ENCODE data around the gene SYT17. TPM values are rescaled to one million over a fixed set of nuclear protein-coding genes. Genes with fewer than 3 reads are reported as not detected.

SYT17 gene
- polyA plus RNA-seq, 3 donors, result 0.81 to 4.9 (median 1.1) TPM

DNA sequence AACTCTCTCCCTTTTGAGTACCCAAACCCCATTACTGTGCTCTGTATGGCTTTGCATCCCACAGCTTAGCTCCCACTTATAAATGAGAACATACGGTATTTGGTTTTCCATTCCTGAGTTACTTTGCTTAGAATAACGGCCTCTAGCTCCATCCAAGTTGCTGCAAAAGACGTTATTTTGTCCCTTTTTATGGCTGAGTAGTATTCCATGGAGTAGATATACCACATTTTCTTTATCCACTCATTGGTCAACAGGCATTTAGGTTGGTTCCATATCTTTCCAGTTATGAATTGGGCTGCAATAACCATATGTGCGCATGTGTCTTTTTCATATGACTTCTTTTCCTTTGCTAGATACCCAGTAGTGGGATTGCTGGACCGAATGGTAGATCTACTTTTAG is 19.9 kb upstream of the SYT17 start:
- H3K27me3 Mint-ChIP-seq (ENCODE audit: low read depth in 3 of 3), result peaks cover 4 to 15% (median 9%) of the 10 kb centered on the region in 3 donors
- TF ChIP-seq, protein P1, sequence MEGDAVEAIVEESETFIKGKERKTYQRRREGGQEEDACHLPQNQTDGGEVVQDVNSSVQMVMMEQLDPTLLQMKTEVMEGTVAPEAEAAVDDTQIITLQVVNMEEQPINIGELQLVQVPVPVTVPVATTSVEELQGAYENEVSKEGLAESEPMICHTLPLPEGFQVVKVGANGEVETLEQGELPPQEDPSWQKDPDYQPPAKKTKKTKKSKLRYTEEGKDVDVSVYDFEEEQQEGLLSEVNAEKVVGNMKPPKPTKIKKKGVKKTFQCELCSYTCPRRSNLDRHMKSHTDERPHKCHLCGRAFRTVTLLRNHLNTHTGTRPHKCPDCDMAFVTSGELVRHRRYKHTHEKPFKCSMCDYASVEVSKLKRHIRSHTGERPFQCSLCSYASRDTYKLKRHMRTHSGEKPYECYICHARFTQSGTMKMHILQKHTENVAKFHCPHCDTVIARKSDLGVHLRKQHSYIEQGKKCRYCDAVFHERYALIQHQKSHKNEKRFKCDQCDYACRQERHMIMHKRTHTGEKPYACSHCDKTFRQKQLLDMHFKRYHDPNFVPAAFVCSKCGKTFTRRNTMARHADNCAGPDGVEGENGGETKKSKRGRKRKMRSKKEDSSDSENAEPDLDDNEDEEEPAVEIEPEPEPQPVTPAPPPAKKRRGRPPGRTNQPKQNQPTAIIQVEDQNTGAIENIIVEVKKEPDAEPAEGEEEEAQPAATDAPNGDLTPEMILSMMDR (IDR thresholded peaks at IDR 0.05), result no peak
- no peaks in the 10 kb centered on the region for H3K36me3 ChIP-seq (replicated peaks in 1 of 2; ENCODE audit: control insufficient read depth in 1 of 2, insufficient read depth in 2 of 2, low read length in 2 of 2)
- H3K9ac ChIP-seq (ENCODE audit: insufficient read depth, low read length, poor library complexity, severe bottlenecking), result no peak overlapping the region
- 100% methylated on average over 1 of the region's 5 CpGs for WGBS (ENCODE audit: insufficient coverage)
- peaks cover 6% of the 10 kb centered on the region for H3K4me1 Mint-ChIP-seq
- H4K20me1 ChIP-seq (ENCODE audit: insufficient read depth, low read length), result no peaks in the 10 kb centered on the region
- H3K9me3 Mint-ChIP-seq, result peaks cover 3 to 20% (median 10%) of the 10 kb centered on the region in 7 donors
- H3K4me3 Mint-ChIP-seq, result no peak overlapping the region
- H3K79me2 ChIP-seq (ENCODE audit: insufficient read depth, low read length), result no peaks in the 10 kb centered on the region
- H3K27me3 ChIP-seq (ENCODE audit: control insufficient read depth in 2 of 2, insufficient read depth in 2 of 2, low read length in 2 of 2), result no peaks in the 10 kb centered on the region
- peaks cover 4 to 5% of the 10 kb centered on the region in 2 donors for H3K9me3 ChIP-seq (replicated peaks in 1 of 2; ENCODE audit: control insufficient read depth in 1 of 2, insufficient read depth in 1 of 2, low read length in 2 of 2)
- H3K27ac ChIP-seq (ENCODE audit: low read depth in 1 of 2, low read length in 2 of 2), result no peak overlapping the region
- H3K4me3 ChIP-seq (replicated peaks in 1 of 3; ENCODE audit: low read depth in 2 of 3, low read length in 3 of 3), result no peak overlapping the region
- no peaks in the 10 kb centered on the region for H3K4me1 ChIP-seq (ENCODE audit: control insufficient read depth in 1 of 2, insufficient read depth in 2 of 2, low read length in 2 of 2)
- intact Hi-C loops (cut with micrococcal nuclease), result no loop called here
- H2AFZ ChIP-seq (ENCODE audit: insufficient read depth, low read depth, low read length, poor library complexity, severe bottlenecking), result no peak overlapping the region
- no peaks in the 10 kb centered on the region for H3K36me3 Mint-ChIP-seq
- H3K27ac Mint-ChIP-seq, result no peak overlapping the region
- no peak overlapping the region for H3K4me2 ChIP-seq (replicated peaks; ENCODE audit: extremely low read depth, low read length, poor library complexity, severe bottlenecking)
- DNase-seq, result no peak

DNA sequence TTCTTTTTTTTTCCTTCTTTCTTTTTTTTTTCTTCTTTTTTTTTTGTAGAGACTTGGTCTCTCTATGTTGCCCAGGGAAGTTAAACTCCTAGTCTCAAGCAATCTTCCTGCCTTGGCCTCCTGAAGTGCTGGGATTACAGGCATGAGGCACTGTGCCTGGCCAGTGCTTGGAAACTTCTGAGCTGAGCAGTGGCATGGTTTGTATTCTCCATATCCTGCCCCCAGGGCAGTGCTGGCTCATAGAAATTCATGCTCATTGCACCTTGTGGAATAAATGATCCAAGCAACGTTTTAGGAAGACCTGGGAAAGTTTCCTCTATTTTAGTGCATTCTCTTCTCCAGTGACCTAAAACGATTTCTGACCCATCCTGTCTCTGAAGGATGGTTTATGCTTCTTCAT is 16.7 kb upstream of the SYT17 start:
- no peak overlapping the region for H3K27ac ChIP-seq (ENCODE audit: low read depth in 1 of 2, low read length in 2 of 2)
- H4K20me1 ChIP-seq (ENCODE audit: insufficient read depth, low read length), result no peaks in the 10 kb centered on the region
- TF ChIP-seq, protein P1 (IDR thresholded peaks at IDR 0.05), result no peak
- Mint-ChIP-seq H3K27me3 (ENCODE audit: low read depth in 3 of 3) (peaks cover 6 to 12% (median 6%) of the 10 kb centered on the region in 3 donors), H3K4me1 (peaks cover 6% of the 10 kb centered on the region), H3K9me3 (peaks cover 8 to 30% (median 16%) of the 10 kb centered on the region in 7 donors), H3K4me3 (no peak overlapping the region), H3K27ac (no peak overlapping the region), H3K36me3 (no peaks in the 10 kb centered on the region)
- no peak overlapping the region for H3K4me3 ChIP-seq (replicated peaks in 1 of 3; ENCODE audit: low read depth in 2 of 3, low read length in 3 of 3)
- no peaks in the 10 kb centered on the region for H3K4me1 ChIP-seq (ENCODE audit: control insufficient read depth in 1 of 2, insufficient read depth in 2 of 2, low read length in 2 of 2)
- H3K27me3 ChIP-seq (ENCODE audit: control insufficient read depth in 2 of 2, insufficient read depth in 2 of 2, low read length in 2 of 2), result no peaks in the 10 kb centered on the region
- H3K79me2 ChIP-seq (ENCODE audit: insufficient read depth, low read length), result no peaks in the 10 kb centered on the region
- H3K9ac ChIP-seq (ENCODE audit: insufficient read depth, low read length, poor library complexity, severe bottlenecking), result no peak overlapping the region
- H3K36me3 ChIP-seq (replicated peaks in 1 of 2; ENCODE audit: control insufficient read depth in 1 of 2, insufficient read depth in 2 of 2, low read length in 2 of 2), result no peaks in the 10 kb centered on the region
- no peak for DNase-seq
- no peak overlapping the region for H2AFZ ChIP-seq (ENCODE audit: insufficient read depth, low read depth, low read length, poor library complexity, severe bottlenecking)
- intact Hi-C loops (cut with micrococcal nuclease), result no loop called here
- H3K4me2 ChIP-seq (replicated peaks; ENCODE audit: extremely low read depth, low read length, poor library complexity, severe bottlenecking), result no peak overlapping the region
- peaks cover 4 to 9% of the 10 kb centered on the region in 2 donors for H3K9me3 ChIP-seq (replicated peaks in 1 of 2; ENCODE audit: control insufficient read depth in 1 of 2, insufficient read depth in 1 of 2, low read length in 2 of 2)
- 100% methylated on average over 1 of the region's 2 CpGs for WGBS (ENCODE audit: insufficient coverage)
